ENCODE data around the gene HYLS1. TPM values are rescaled to one million over a fixed set of nuclear protein-coding genes. Genes with fewer than 3 reads are reported as not detected.

Gene HYLS1
- total RNA-seq, 1 donor from 2014 or later = 8.9 TPM

- DNase-seq (ENCODE audit: extremely low read depth, low read depth, low spot score) = no peak
Observed at GRCh38 chr11:125948278-125949051, 61.0 kb downstream of the HYLS1 start.

- no peak for DNase-seq (ENCODE audit: extremely low read depth, low read depth, low spot score)
Observed at GRCh38 chr11:125949271-125950177, 62.1 kb downstream of the HYLS1 start.

- DNase-seq (ENCODE audit: extremely low read depth, low read depth, low spot score) = no peak
Observed at GRCh38 chr11:125950178-125950490, 62.7 kb downstream of the HYLS1 start.

Other genes with a start within 250 kb of the HYLS1 start
- gene ACRV1, start 206.8 kb upstream of the HYLS1 start, total RNA-seq = not detected in 2 replicates
- gene PATE1, start 141.4 kb upstream of the HYLS1 start, total RNA-seq = not detected in 2 replicates
- 0.93 TPM in 1 of 2 replicates, not detected in the other for gene PATE2, start 108.8 kb upstream of the HYLS1 start, total RNA-seq
- not detected in 2 replicates for gene PATE3, start 99.5 kb upstream of the HYLS1 start, total RNA-seq
- not detected in 2 replicates for gene PATE4, start 54.4 kb upstream of the HYLS1 start, total RNA-seq
- 7.5 and 11.4 TPM in 2 replicates for gene PUS3, start 15.5 kb downstream of the HYLS1 start, total RNA-seq
- not detected in 2 replicates for gene DDX25, start 16.8 kb downstream of the HYLS1 start, total RNA-seq
- not detected in 2 replicates for gene VSIG10L2, start 58.4 kb downstream of the HYLS1 start, total RNA-seq
- gene CDON, start 175.2 kb downstream of the HYLS1 start, total RNA-seq = 6.1 and 7.7 TPM in 2 replicates